Astrocyte (in vitro differentiated cells and primary cell): Measurements from ENCODE around the gene MCOLN1. TPM values are rescaled to one million over a fixed set of nuclear protein-coding genes. Genes with fewer than 3 reads are reported as not detected.

ENCODE experiments used
- DNase-seq: peaks from one replicate; pipeline ENCODE4 v3.0.0-alpha.2; 2010; ENCODE audit warnings: low read depth
- FAIRE-seq: peaks from 2 replicates; lab custom pipeline; 2011; peaks lifted over from hg19 to GRCh38; lab: Jason Lieb, UNC
- H2AFZ ChIP-seq: 2 replicates; pipeline ENCODE4 v1.6.0; 2012; ENCODE audit warnings: low read depth, low read length, inconsistent platforms
- H3K27ac ChIP-seq: 2 replicates; pipeline ENCODE4 v1.5.1; 2011; ENCODE audit warnings: low read depth, low read length, inconsistent platforms
- H3K27me3 ChIP-seq: 2 replicates; pipeline ENCODE4 v1.6.0; 2011; ENCODE audit warnings: low read length, inconsistent platforms; ENCODE audit not compliant: insufficient read depth
- H3K36me3 ChIP-seq: 2 replicates; pipeline ENCODE4 v1.5.1; 2011; ENCODE audit warnings: low read length, inconsistent platforms; ENCODE audit not compliant: insufficient read depth
- H3K4me1 ChIP-seq: 2 replicates; pipeline ENCODE4 v1.5.1; 2011; ENCODE audit warnings: low read length, inconsistent platforms; ENCODE audit not compliant: insufficient read depth
- H3K4me2 ChIP-seq: 2 replicates; pipeline ENCODE4 v1.6.0; 2012; ENCODE audit warnings: low read length, inconsistent platforms
- H3K4me3 ChIP-seq: 2 replicates; pipeline ENCODE4 v1.5.1; 2011; ENCODE audit warnings: low read depth, mild to moderate bottlenecking, low read length, inconsistent platforms; ENCODE audit not compliant: insufficient read depth
- H3K79me2 ChIP-seq: 2 replicates; pipeline ENCODE4 v1.6.0; 2012; ENCODE audit warnings: mild to moderate bottlenecking, low read length, inconsistent platforms; ENCODE audit not compliant: insufficient read depth
- H3K9ac ChIP-seq: 2 replicates; pipeline ENCODE4 v1.6.0; 2012; ENCODE audit warnings: mild to moderate bottlenecking, low read length, inconsistent platforms
- H3K9me3 ChIP-seq: 2 replicates; pipeline ENCODE4 v1.5.1; 2012; ENCODE audit warnings: low read depth, mild to moderate bottlenecking, low read length, inconsistent platforms; ENCODE audit not compliant: insufficient read depth
- H4K20me1 ChIP-seq: 2 replicates; pipeline ENCODE4 v1.6.0; 2012; ENCODE audit warnings: low read length, inconsistent platforms; ENCODE audit not compliant: insufficient read depth
- H3K27ac Mint-ChIP-seq: one replicate; pipeline ENCODE4 v1.8.0; 2021; ENCODE audit warnings: mild to moderate bottlenecking, mixed read lengths; ENCODE audit not compliant: unreplicated experiment
- H3K27me3 Mint-ChIP-seq: one replicate; pipeline ENCODE4 v1.8.0; 2021; ENCODE audit warnings: low read depth, mixed read lengths; ENCODE audit not compliant: unreplicated experiment
- H3K36me3 Mint-ChIP-seq: one replicate; pipeline ENCODE4 v1.8.0; 2021; ENCODE audit warnings: low read depth, mixed read lengths; ENCODE audit not compliant: unreplicated experiment
- H3K4me1 Mint-ChIP-seq: one replicate; pipeline ENCODE4 v1.8.0; 2021; ENCODE audit warnings: low read depth, mixed read lengths; ENCODE audit not compliant: unreplicated experiment
- H3K4me3 Mint-ChIP-seq: one replicate; pipeline ENCODE4 v1.8.0; 2021; ENCODE audit warnings: mild to moderate bottlenecking, moderate library complexity, mixed read lengths; ENCODE audit not compliant: unreplicated experiment
- H3K9me3 Mint-ChIP-seq: one replicate; pipeline ENCODE4 v1.8.0; 2021; ENCODE audit warnings: mild to moderate bottlenecking, mixed read lengths; ENCODE audit not compliant: unreplicated experiment
- CTCF ChIP-seq: IDR thresholded peaks from 2 replicates; pipeline ENCODE4 v1.5.1; 2011; ENCODE audit warnings: low read depth, mild to moderate bottlenecking, inconsistent platforms, low read length, moderate library complexity; ENCODE audit not compliant: insufficient read depth
- EZH2 ChIP-seq: IDR thresholded peaks from 2 replicates; pipeline ENCODE4 v1.6.1; 2012; ENCODE audit warnings: mild to moderate bottlenecking, low read length, inconsistent platforms; ENCODE audit not compliant: insufficient read depth
- total RNA-seq: library from RNA; stranded (reverse); gene quantifications from 2 replicates; pipeline ENCODE4 v1.2.1, GENCODE V29; 2021

The MCOLN1 gene
- total RNA-seq, 1 donor from 2014 or later, result 26.2 TPM

GRCh38 chr19:7488736-7489353 is 33.6 kb upstream of the MCOLN1 start, which contains the start of gene PEX11G:
PEX11G (minus strand) TSS chr19:7489035; CDS start chr19:7489010, 25 bp downstream.
- no peaks in the 10 kb centered on the region for H3K79me2 ChIP-seq
- no peaks in the 10 kb centered on the region for H3K27me3 ChIP-seq
- no peaks in the 10 kb centered on the region for H4K20me1 ChIP-seq
- H3K36me3 ChIP-seq, result no peaks in the 10 kb centered on the region
- peak within 1 kb of the TSS; percentile 78 for H3K4me3 Mint-ChIP-seq
- TF ChIP-seq CTCF (no peak), EZH2 (no peak)
- peak within 1 kb of the TSS; percentile 79 for H3K27ac Mint-ChIP-seq
- H3K9me3 ChIP-seq, result no peaks in the 10 kb centered on the region
- peak within 1 kb of the TSS; percentile 83 for H3K9ac ChIP-seq
- peaks cover 2% of the 10 kb centered on the region for H3K9me3 Mint-ChIP-seq
- H3K36me3 Mint-ChIP-seq, result no peaks in the 10 kb centered on the region
- peak; percentile 72 for DNase-seq
- peak within 1 kb of the TSS; percentile 86 for H3K27ac ChIP-seq
- FAIRE-seq, result no peak
- H3K4me3 ChIP-seq, result peak within 1 kb of the TSS; percentile 72
- H3K27me3 Mint-ChIP-seq, result no peaks in the 10 kb centered on the region
- peaks cover 1% of the 10 kb centered on the region for H3K4me1 Mint-ChIP-seq
- peak within 1 kb of the TSS; percentile 85 for H3K4me2 ChIP-seq
- H2AFZ ChIP-seq, result peak within 1 kb of the TSS; percentile 99
- peaks cover 7% of the 10 kb centered on the region for H3K4me1 ChIP-seq

- no peak for TF ChIP-seq CTCF
- no peak for TF ChIP-seq EZH2
- peak overlapping the region; percentile 99 for H2AFZ ChIP-seq
- H3K36me3 ChIP-seq, result no peaks in the 10 kb centered on the region
- no peaks in the 10 kb centered on the region for H4K20me1 ChIP-seq
- no peaks in the 10 kb centered on the region for H3K36me3 Mint-ChIP-seq
- H3K4me1 Mint-ChIP-seq, result peaks cover 1% of the 10 kb centered on the region
- H3K9me3 Mint-ChIP-seq, result no peaks in the 10 kb centered on the region
- no peaks in the 10 kb centered on the region for H3K79me2 ChIP-seq
- H3K27ac Mint-ChIP-seq, result peak overlapping the region; percentile 27
- peak overlapping the region; percentile 85 for H3K4me2 ChIP-seq
- no peaks in the 10 kb centered on the region for H3K9me3 ChIP-seq
- no peaks in the 10 kb centered on the region for H3K27me3 ChIP-seq
- DNase-seq (no peak), FAIRE-seq (no peak)
- H3K27ac ChIP-seq, result no peak overlapping the region
- H3K4me3 ChIP-seq, result no peak overlapping the region
- H3K4me1 ChIP-seq, result peaks cover 7% of the 10 kb centered on the region
- no peak overlapping the region for H3K9ac ChIP-seq
- peak overlapping the region; percentile 62 for H3K4me3 Mint-ChIP-seq
- peaks cover 2% of the 10 kb centered on the region for H3K27me3 Mint-ChIP-seq
Measured at GRCh38 chr19:7489609-7490044, 32.8 kb upstream of the MCOLN1 start.

- Histone ChIP-seq H4K20me1 (no peaks in the 10 kb centered on the region), H3K79me2 (no peaks in the 10 kb centered on the region), H3K27me3 (no peaks in the 10 kb centered on the region), H3K9me3 (no peaks in the 10 kb centered on the region), H3K27ac (no peak overlapping the region), H3K4me2 (no peak overlapping the region), H2AFZ (no peak overlapping the region), H3K4me3 (no peak overlapping the region), H3K9ac (no peak overlapping the region), H3K36me3 (no peaks in the 10 kb centered on the region), H3K4me1 (peaks cover 7% of the 10 kb centered on the region)
- Mint-ChIP-seq H3K4me1 (peaks cover 1% of the 10 kb centered on the region), H3K27ac (no peak overlapping the region), H3K4me3 (no peak overlapping the region), H3K36me3 (no peaks in the 10 kb centered on the region), H3K9me3 (no peaks in the 10 kb centered on the region), H3K27me3 (peaks cover 13% of the 10 kb centered on the region)
- FAIRE-seq (no peak), DNase-seq (no peak)
- TF ChIP-seq EZH2, result no peak
- TF ChIP-seq CTCF, result no peak
Measured at GRCh38 chr19:7492142-7492541, 30.3 kb upstream of the MCOLN1 start.
